ENCODE measurements around the gene DEFB129.
"Not testable (repeated sequence)": the region's sequence is repeated elsewhere in the genome, so short reads cannot be mapped to it uniquely, and the experiment has no call there.

Gene DEFB129, protein sequence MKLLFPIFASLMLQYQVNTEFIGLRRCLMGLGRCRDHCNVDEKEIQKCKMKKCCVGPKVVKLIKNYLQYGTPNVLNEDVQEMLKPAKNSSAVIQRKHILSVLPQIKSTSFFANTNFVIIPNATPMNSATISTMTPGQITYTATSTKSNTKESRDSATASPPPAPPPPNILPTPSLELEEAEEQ

DNA sequence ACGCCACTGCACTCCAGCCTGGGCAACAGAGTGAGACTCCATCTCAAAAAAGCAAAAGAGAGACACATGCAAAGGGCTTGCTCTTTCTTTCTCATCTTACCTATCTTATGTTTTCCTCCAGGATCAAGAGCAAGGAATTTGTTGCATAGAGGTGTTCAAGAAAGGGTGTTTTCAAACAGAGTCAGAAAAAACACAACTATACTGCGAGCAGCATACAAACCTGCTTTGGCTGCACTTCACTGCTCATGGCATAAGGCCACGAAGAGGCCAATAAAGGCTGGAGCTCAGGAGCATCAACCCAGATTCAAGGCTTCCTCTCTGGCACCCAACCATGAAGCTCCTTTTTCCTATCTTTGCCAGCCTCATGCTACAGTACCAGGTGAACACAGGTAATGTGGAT, at the start of gene DEFB129:
Gene DEFB129 (plus strand): TSS at position 301 of the 400 bp plus-strand sequence. CDS start 31 bp downstream, at position 332.
- no peak for DNase-seq

DNA sequence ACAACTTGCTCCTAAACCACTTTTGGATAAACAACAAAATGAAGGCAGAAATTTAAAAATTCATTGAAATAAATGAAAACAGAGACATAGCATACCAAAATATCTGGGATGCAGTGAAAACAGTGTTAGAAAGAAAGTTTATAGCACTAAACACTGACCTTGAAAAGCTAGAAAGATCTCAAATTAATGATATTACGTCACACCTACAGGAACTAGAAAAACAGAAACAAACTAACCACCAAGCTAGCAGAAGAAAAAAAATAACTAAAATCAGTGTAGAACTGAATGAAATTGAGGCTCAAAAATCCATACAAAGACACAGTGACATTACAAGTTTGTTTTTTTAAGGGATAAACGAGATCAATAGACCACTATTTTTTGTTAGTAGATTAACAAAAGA, 42.8 kb upstream of the DEFB129 start:
- DNase-seq = no peak

DNA sequence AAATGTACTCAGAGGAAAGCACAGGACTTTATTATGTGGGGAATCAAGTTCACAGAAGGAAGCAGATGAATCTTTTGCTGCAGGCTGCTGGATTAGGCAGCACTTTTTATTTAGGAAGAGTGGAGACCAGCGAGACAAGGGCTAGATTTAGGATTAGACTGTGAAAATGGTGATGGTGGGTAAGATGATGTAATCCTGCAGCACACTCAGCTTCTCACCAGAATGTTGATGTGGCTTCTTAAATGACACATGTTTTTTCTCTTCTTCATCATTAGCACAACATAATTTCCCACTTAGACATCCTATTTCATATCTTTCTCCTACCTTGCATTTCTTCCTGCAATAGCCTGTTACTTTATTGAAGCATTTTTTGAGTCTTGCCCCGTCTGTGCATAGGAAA, 39.3 kb upstream of the DEFB129 start:
- DNase-seq = no peak

DNA sequence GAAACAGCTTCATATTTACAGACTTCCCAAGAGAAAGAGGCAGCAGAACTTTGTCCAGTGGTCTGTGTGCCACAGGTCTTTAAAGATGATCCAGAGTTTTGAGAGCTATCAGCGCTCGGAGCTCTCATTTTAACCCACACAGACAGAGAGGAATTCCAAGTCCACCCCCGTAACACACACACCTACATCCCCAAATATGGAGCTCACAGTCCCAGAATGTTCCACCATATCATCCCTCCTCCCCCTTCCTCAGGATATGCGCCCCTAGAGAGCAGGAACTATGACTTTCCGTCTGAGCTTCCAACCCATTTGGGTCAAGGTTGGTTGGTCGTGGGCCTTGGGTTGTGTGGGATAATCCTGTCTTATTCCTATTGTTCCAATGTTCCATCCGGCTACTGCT, 37.4 kb upstream of the DEFB129 start, which contains the start of gene DEFB128:
Gene DEFB128 (minus strand): TSS at position 101 of the 400 bp plus-strand sequence. CDS start 88 bp downstream, at position 13.
- DNase-seq = no peak

- no peak for DNase-seq
Observed at GRCh38 chr20:198225-198624, 28.8 kb upstream of the DEFB129 start.

DNA sequence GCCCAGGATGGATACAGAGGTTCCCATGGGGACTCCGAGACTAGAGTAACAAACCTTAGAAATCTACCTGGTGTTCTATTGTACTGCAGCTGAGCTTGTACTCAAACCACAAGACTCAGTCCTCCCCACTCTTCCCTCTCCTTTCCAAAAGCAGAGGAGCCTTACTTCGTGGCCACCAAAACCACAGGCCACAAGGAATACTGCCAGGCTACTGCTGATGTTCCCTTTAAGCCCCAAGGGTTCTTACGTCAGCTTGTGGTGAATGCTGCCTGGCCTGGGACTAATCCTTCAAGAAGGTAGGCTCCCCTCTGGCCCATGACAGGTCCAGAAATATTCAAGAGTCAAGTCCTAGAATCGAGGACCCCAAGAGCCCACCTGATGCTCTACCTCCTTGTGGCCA, 27.1 kb upstream of the DEFB129 start:
- no peak for DNase-seq

GRCh38 chr20:203630-204029, 23.4 kb upstream of the DEFB129 start:
- not testable (repeated sequence) for DNase-seq

GRCh38 chr20:208942-209566, 18.0 kb upstream of the DEFB129 start:
- peak; percentile 29 for DNase-seq

DNA sequence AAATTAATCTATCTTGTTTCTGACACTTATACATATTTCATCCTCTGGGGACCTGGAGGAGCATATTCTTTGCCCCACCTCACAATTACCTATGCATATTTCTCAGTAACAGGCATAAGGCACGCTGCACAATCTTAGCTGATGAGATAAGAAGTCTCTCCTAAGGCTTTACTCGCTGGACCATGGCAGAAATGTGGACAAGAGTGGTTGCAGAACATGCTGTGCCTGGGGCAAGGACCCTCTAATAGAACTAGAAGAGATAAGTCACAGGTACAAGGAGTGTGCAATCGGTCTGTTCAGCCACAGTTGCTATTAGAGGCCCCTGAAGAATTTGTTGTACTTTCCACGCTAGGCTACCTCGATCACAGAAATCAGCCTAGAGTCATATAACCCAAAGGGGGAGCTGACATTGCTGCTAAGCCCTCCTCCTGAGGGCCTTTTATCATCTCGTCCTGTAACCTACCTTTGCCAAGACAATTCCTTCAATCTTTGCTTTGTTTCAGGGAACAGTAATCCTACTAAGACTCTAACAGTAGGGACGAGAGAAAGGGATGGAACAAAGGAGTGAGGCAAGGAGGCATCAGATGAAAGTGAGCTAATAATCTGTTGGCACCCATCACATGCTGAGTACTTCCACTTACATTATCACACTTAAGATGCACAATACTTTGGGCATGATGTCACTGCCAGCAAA, 16.1 kb upstream of the DEFB129 start:
- no peak for DNase-seq

DNA sequence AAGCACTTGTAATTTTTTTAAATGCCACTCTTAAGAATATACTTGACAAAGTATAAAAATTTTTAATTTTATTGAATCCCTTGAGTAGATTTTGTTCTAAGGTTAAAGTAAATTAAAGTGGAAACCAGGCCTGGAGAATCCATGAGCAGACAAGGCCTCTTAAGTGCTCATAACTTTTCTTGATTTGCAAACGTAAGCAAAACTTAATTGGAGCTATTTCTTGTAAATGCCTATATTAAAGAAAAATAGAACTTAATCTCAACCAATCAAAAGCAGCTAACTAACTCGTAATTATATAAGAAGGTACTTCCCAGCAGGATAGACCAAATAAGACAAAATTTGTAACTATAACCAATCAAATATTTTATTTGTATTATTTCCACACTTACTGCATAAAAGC, 12.7 kb upstream of the DEFB129 start:
- no peak for DNase-seq

DNA sequence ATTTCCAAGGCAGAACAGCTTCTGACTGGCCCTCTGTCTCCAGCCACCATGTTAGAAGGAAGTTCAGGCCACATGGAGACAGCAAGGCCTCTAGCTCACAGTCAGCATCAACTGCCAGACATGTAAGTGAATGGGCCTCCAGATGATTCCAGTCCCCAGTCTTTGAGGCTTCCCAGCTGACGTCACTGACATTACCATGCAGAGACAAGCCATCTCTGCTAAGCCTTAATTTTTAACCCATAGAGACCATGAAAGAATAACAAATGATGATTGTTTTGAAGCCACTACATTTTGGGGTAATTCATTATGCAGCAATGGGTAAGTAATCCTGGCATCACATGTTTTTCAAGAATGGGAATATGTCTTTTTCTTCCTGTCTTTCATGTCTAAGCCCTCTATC, 11.3 kb upstream of the DEFB129 start:
- DNase-seq = no peak

GRCh38 chr20:217266-217665, 9.8 kb upstream of the DEFB129 start:
- no peak for DNase-seq

- no peak for DNase-seq
Observed at GRCh38 chr20:219290-220115, 7.6 kb upstream of the DEFB129 start.

DNA sequence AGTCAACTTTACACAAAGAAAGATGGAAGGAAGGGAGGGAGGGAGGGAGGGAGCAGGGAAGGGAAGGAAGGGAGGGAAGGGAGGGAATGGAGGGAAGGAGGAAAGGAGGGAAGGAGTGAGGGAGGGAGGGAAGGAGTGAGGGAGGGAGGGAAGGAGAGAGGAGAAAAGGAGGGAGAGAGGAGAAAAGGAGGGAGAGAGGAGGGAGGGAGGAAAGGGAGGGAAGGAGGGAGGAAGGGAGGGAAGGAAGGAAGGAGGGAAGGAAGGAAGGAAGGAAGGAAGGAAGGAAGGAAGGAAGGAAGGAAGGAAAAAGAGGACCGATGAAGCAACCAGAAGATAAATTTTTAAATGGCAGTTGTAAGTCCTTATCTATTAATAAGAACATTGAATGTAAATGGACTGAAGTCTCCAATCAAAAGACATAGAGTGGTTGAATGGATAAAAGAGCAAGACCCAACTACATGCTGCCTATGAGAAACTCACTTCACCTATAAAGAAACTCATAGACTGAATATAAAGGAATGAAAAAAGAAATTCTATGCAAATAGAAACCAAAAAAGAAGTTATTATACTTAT, 5.7 kb upstream of the DEFB129 start:
- no peak for DNase-seq

DNA sequence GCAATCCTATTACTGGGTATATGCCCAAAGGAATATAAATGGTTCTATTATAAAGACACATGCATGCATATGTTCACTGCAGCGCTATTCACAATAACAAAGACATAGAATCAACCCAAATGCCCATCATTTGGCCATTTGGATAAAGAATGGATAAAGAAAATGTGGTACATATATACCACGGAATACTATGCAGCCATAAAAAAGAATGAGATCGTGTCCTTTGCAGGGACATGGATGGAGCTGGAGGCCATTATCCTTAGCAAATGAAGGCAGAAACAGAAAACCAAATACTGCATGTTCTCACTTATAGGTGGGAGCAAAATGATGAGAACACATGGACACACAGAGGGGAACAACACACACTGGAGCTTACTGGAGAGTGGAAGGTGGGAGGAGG, 1.2 kb upstream of the DEFB129 start:
- not testable (repeated sequence) for DNase-seq

- no peak for DNase-seq
Observed at GRCh38 chr20:227439-228105, 514 bp downstream of the DEFB129 start.

- no peak for DNase-seq
Observed at GRCh38 chr20:235891-236290, 8.8 kb downstream of the DEFB129 start.

GRCh38 chr20:237489-237888, 10.4 kb downstream of the DEFB129 start:
- no peak for DNase-seq

DNA sequence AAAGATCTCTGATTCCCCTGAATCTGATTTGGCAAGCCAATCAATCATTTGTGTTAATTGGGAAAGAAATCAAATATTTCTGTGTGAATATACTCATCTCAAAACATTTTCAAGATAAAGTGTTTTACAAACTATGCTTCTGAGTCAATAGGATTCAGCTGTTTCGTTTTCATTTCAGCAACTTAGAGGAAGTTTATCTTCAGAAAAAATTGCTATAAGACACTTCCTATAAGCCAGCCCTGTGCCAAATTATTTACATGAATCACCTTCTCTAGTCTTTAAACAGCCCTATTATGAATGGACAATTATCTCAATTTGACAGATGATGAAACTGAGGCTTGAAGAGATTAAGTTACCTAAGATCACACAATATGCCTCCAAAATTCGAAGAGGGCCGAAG, 10.9 kb downstream of the DEFB129 start:
- DNase-seq = no peak

- DNase-seq = no peak
Observed at GRCh38 chr20:242905-243304, 15.8 kb downstream of the DEFB129 start.

- DNase-seq = no peak
Observed at GRCh38 chr20:251354-251753, 24.3 kb downstream of the DEFB129 start.

GRCh38 chr20:252801-253200, 25.7 kb downstream of the DEFB129 start:
- DNase-seq = no peak

Data from NCI-H187 treated with DMSO at 0.1 percent for 48 hours (cell line).